COLO668 (cell line): ENCODE data around the gene PLXDC1.
"Not testable (repeated sequence)": the region's sequence is repeated elsewhere in the genome, so short reads cannot be mapped to it uniquely, and the experiment has no call there.

Source experiments
- DNase-seq: peaks from one replicate; lab custom pipeline; 2025; ENCODE audit not compliant: unreplicated experiment; lab: John Stamatoyannopoulos, UW

The PLXDC1 gene

GRCh38 chr17:39069114-39069756, 82.2 kb downstream of the PLXDC1 start:
- DNase-seq = no peak

- DNase-seq = no peak
Observed at GRCh38 chr17:39064819-39065218, 86.6 kb downstream of the PLXDC1 start.

- DNase-seq = no peak
Observed at GRCh38 chr17:39064374-39064773, 87.1 kb downstream of the PLXDC1 start.

GRCh38 chr17:39063681-39064069, 87.8 kb downstream of the PLXDC1 start:
- no peak for DNase-seq

- no peak for DNase-seq
Observed at GRCh38 chr17:39062846-39063680, 88.4 kb downstream of the PLXDC1 start.

GRCh38 chr17:39058524-39058923, 92.9 kb downstream of the PLXDC1 start:
- no peak for DNase-seq

GRCh38 chr17:39057701-39058206, 93.7 kb downstream of the PLXDC1 start:
- DNase-seq = no peak

- DNase-seq = no peak
Observed at GRCh38 chr17:39054111-39054645, 97.3 kb downstream of the PLXDC1 start.

GRCh38 chr17:39052423-39052822, 99.0 kb downstream of the PLXDC1 start:
- not testable (repeated sequence) for DNase-seq

GRCh38 chr17:39051001-39051585, 100.3 kb downstream of the PLXDC1 start:
- no peak for DNase-seq

GRCh38 chr17:39045948-39046679, 105.3 kb downstream of the PLXDC1 start:
- no peak for DNase-seq

- DNase-seq = no peak
Observed at GRCh38 chr17:39036009-39036408, 115.4 kb downstream of the PLXDC1 start.

GRCh38 chr17:39035578-39035977, 115.9 kb downstream of the PLXDC1 start:
- not testable (repeated sequence) for DNase-seq

GRCh38 chr17:39028690-39029089, 122.7 kb downstream of the PLXDC1 start:
- no peak for DNase-seq

GRCh38 chr17:39027455-39028035, 123.9 kb downstream of the PLXDC1 start:
- no peak for DNase-seq

- DNase-seq = peak; percentile 20
Observed at GRCh38 chr17:39026980-39027451, 124.4 kb downstream of the PLXDC1 start.

GRCh38 chr17:39026346-39026745, 125.1 kb downstream of the PLXDC1 start:
- DNase-seq = not testable (repeated sequence)

GRCh38 chr17:39022924-39023323, 128.5 kb downstream of the PLXDC1 start:
- no peak for DNase-seq

- DNase-seq = not testable (repeated sequence)
Observed at GRCh38 chr17:39020037-39020436, 131.4 kb downstream of the PLXDC1 start.
